HepG2 (cell line): ENCODE data around the gene SPIB. TPM values are rescaled to one million over a fixed set of nuclear protein-coding genes. Genes with fewer than 3 reads are reported as not detected.

Experiments
- ATAC-seq: fragments of 200-7000 bp; cut with Tn5 transposase; 3 replicates; pipeline ENCODE4 v1.9.1; 2020; ENCODE audit warnings: mild to moderate bottlenecking, moderate library complexity
- BruUV-seq: library from RNA; stranded (reverse); fragments of 400-500 nt; replicated peaks from 2 replicates; lab custom pipeline; 2021; lab: Mats Ljungman, UMichigan
- CTCF ChIA-PET: fragments of 300-600 bp; formaldehyde crosslinking; extraction: SDS; loops from one replicate; lab custom pipeline; 2021; ENCODE audit warnings: low total read pairs, inconsistent platforms, low intra/inter-chr PET ratio; lab: Yijun Ruan, JAX
- POLR2A ChIA-PET: fragments of 350-600 bp; sonication (Branson Sonifier 250); formaldehyde crosslinking; loops from one replicate; lab custom pipeline; 2020; ENCODE audit warnings: antibody characterized with exemption, inconsistent platforms; lab: Yijun Ruan, JAX
- DNase-seq: peaks from one replicate; pipeline ENCODE4 v3.0.0-alpha.2; 2015; ENCODE audit warnings: low spot score
- FAIRE-seq: peaks from 3 replicates; lab custom pipeline; 2011; peaks lifted over from hg19 to GRCh38; lab: Jason Lieb, UNC
- H2AFZ ChIP-seq: one replicate; pipeline ENCODE4 v1.6.1; 2011; ENCODE audit warnings: low read length, inconsistent platforms
- H3K27ac ChIP-seq: fragments of 300-600 bp; 3 replicates; pipeline ENCODE4 v1.8.0; 2011; ENCODE audit warnings: mixed run types, mild to moderate bottlenecking, mixed read lengths, low read length, inconsistent platforms; ENCODE audit not compliant: insufficient read depth; ENCODE audit errors: extremely low read length
- H3K27me3 ChIP-seq, 2 experiments: fragments of 200-600 bp in 1 of 2; 2 replicates in 1 of 2; 3 replicates in 1 of 2; pipeline versions ENCODE4 v1.6.0 to v1.8.0; 2011; ENCODE audit warnings: low read length in 2 of 2, mild to moderate bottlenecking in 2 of 2, moderate library complexity in 2 of 2, inconsistent platforms in 1 of 2; ENCODE audit not compliant: insufficient read depth in 2 of 2, control insufficient read depth in 1 of 2
- H3K36me3 ChIP-seq, 2 experiments: fragments of 200-600 bp in 1 of 2; replicated peaks in 1 of 2; 2 replicates in 1 of 2; 3 replicates in 1 of 2; pipeline versions ENCODE4 v1.5.1 to v1.8.0; 2011; ENCODE audit warnings: low read length in 2 of 2, inconsistent platforms in 1 of 2; ENCODE audit not compliant: insufficient read depth in 2 of 2, control insufficient read depth in 1 of 2
- H3K4me1 ChIP-seq: 2 replicates; pipeline ENCODE4 v1.5.1; 2012; ENCODE audit warnings: low read length, inconsistent platforms; ENCODE audit not compliant: insufficient read depth
- H3K4me2 ChIP-seq: 2 replicates; pipeline ENCODE4 v1.6.0; 2011; ENCODE audit warnings: low read depth, low read length, inconsistent platforms
- H3K4me3 ChIP-seq, 3 experiments: fragments of 200-600 bp in 1 of 3; sonication (generic), shearing (Covaris generic) in 1 of 3; replicated peaks in 1 of 3; 2 replicates each; pipeline ENCODE4 v1.5.1; 2011 to 2016; ENCODE audit warnings: low read length in 3 of 3, inconsistent platforms in 2 of 3, low read depth in 2 of 3, mild to moderate bottlenecking in 2 of 3, control low read depth in 1 of 3, mixed read lengths in 1 of 3; ENCODE audit not compliant: insufficient read depth in 1 of 3
- H3K79me2 ChIP-seq: one replicate; pipeline ENCODE4 v1.6.1; 2011; ENCODE audit warnings: low read length, inconsistent platforms; ENCODE audit not compliant: insufficient read depth
- H3K9ac ChIP-seq: 2 replicates; pipeline ENCODE4 v1.6.0; 2011; ENCODE audit warnings: mild to moderate bottlenecking, low read depth, low read length, inconsistent platforms; ENCODE audit not compliant: insufficient read depth
- H3K9me3 ChIP-seq: 2 replicates; pipeline ENCODE4 v1.5.1; 2012; ENCODE audit warnings: mild to moderate bottlenecking, low read length
- H4K20me1 ChIP-seq: 2 replicates; pipeline ENCODE4 v1.6.0; 2011; ENCODE audit warnings: inconsistent platforms, mild to moderate bottlenecking, low read length, moderate library complexity; ENCODE audit not compliant: insufficient read depth
- ATF7-NPFF ChIP-seq: sonication (generic); formaldehyde crosslinking; IDR thresholded peaks from 2 replicates; pipeline ENCODE4 v1.8.1; 2023; ENCODE audit warnings: mild to moderate bottlenecking, low read depth, missing genetic modification reagents, moderate library complexity
- CREB1 ChIP-seq, 2 experiments: fragments of 450-650 bp in 1 of 2; IDR thresholded peaks; 2 replicates each; pipeline ENCODE4 v1.6.1; 2016 to 2017; ENCODE audit warnings: control low read depth in 1 of 2, mild to moderate bottlenecking in 1 of 2, missing compliant biosample characterization in 1 of 2, missing genetic modification characterization in 1 of 2
- ISX ChIP-seq: sonication (generic); formaldehyde crosslinking; conservative IDR thresholded peaks from 2 replicates; pipeline ENCODE4 v1.5.0; 2020; ENCODE audit warnings: missing genetic modification reagents
- LCORL ChIP-seq, 2 experiments: fragments of 450-650 bp in 1 of 2; sonication (generic) in 1 of 2; formaldehyde crosslinking in 1 of 2; IDR thresholded peaks; 2 replicates each; pipeline versions ENCODE4 v1.5.0 to v1.6.1; 2017 to 2020; ENCODE audit warnings: antibody characterized with exemption in 1 of 2, missing genetic modification reagents in 1 of 2
- RBFOX2 ChIP-seq: fragments of 200-400 bp; formaldehyde crosslinking; IDR thresholded peaks from 2 replicates; pipeline ENCODE4 v1.6.1; 2017; ENCODE audit warnings: low read depth, mild to moderate bottlenecking, low read length
- ZBTB7B ChIP-seq: sonication (generic); formaldehyde crosslinking; IDR thresholded peaks from 2 replicates; pipeline ENCODE4 v1.4.0; 2020; ENCODE audit warnings: missing genetic modification reagents
- ZFP36 ChIP-seq: fragments of 150-350 bp; IDR thresholded peaks from 2 replicates; pipeline ENCODE4 v1.6.1; 2018; ENCODE audit warnings: borderline replicate concordance, low read length, low read depth; ENCODE audit not compliant: partially characterized antibody
- ZMAT3 ChIP-seq: sonication (generic); formaldehyde crosslinking; conservative IDR thresholded peaks from 2 replicates; pipeline ENCODE4 v1.7.0; 2021; ENCODE audit warnings: missing genetic modification reagents
- WGBS: methylation state at CpG from one replicate; pipeline ENCODE4 v1.1.6; 2017; ENCODE audit warnings: low lambda C conversion rate; 5-methylcytosine and 5-hydroxymethylcytosine counted together
- in situ Hi-C: cut with HindIII; loops from 2 replicates; pipeline ENCODE4 v1.10.0; 2017; ENCODE audit warnings: low pct_unique_long_range_greater_than_20kb; ENCODE audit not compliant: extremely low pct_ligation_motif_present
- intact Hi-C: fragments of 100-400 bp; cut with micrococcal nuclease; formaldehyde crosslinking; loops from one replicate; pipeline ENCODE4 v1.10.0; 2022; ENCODE audit not compliant: unreplicated experiment
- polyA plus RNA-seq, 8 experiments: library from polyadenylated mRNA; depleted of rRNA in 3 of 8; stranded (reverse) in 7 of 8; unstranded in 1 of 8; fragments of >200 nt; fragmentation: Illumina TruSeq in 4 of 8; extraction: Trizol in 4 of 8; gene quantifications; 2 replicates each; pipeline versions ENCODE4 v1.2.1 to v1.2.3, GENCODE V29; 2011 to 2016; ENCODE audit warnings: low read depth in 4 of 8, missing spikeins in 1 of 8, mixed read lengths in 1 of 8; ENCODE audit not compliant: insufficient read depth in 1 of 8
- total RNA-seq, 5 experiments: library from RNA; depleted of rRNA; stranded (reverse); fragments of >200 nt; fragmentation: Illumina TruSeq; extraction: Trizol; gene quantifications; 2 replicates each; pipeline ENCODE4 v1.2.3, GENCODE V29; 2016; ENCODE audit warnings: low read depth in 1 of 5
- TF ChIP-seq, protein P1 (sequence below): sonication (generic); formaldehyde crosslinking; IDR thresholded peaks from 2 replicates; pipeline ENCODE4 v1.4.0; 2020; ENCODE audit warnings: missing genetic modification reagents, borderline replicate concordance
- TF ChIP-seq, protein P2 (sequence below): sonication (generic); formaldehyde crosslinking; IDR thresholded peaks from 2 replicates; pipeline ENCODE4 v1.4.0; 2020; ENCODE audit warnings: low read depth, missing genetic modification reagents
- TF ChIP-seq, protein P3 (sequence below): sonication (generic); formaldehyde crosslinking; IDR thresholded peaks from 2 replicates; pipeline ENCODE4 v1.8.1; 2023; ENCODE audit warnings: missing genetic modification reagents, mild to moderate bottlenecking, borderline replicate concordance
- TF ChIP-seq, protein P4 (sequence below): sonication (generic); formaldehyde crosslinking; IDR thresholded peaks from 2 replicates; pipeline ENCODE4 v1.4.0; 2020; ENCODE audit warnings: missing genetic modification reagents
- TF ChIP-seq, protein P5 (sequence below): sonication (generic); IDR thresholded peaks from 2 replicates; pipeline ENCODE4 v1.6.1; 2016; ENCODE audit warnings: low read depth, borderline replicate concordance

Gene SPIB
- total and polyA plus RNA-seq, 2 of the 13 experiments (the other 11 are each of a cell fraction or from before 2014, with no cell fraction given), result 0.04 TPM; not detected in 1

DNA sequence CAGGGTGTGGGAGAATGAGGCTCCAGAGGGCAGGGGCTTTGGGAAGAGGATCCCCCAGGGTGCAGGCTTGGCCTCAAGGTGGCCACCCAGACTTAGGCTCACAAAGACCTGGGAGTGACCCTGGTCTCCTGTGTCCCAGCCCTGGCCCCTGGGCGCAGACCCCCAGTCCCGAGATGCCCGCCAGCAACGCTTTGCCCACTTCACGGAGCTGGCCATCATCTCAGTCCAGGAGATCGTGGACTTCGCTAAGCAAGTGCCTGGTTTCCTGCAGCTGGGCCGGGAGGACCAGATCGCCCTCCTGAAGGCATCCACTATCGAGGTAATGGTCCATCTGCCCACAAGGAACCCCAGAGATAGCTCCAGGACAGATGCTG lies 39.9 kb upstream of the SPIB start (continued):
- TF ChIP-seq, protein P1, sequence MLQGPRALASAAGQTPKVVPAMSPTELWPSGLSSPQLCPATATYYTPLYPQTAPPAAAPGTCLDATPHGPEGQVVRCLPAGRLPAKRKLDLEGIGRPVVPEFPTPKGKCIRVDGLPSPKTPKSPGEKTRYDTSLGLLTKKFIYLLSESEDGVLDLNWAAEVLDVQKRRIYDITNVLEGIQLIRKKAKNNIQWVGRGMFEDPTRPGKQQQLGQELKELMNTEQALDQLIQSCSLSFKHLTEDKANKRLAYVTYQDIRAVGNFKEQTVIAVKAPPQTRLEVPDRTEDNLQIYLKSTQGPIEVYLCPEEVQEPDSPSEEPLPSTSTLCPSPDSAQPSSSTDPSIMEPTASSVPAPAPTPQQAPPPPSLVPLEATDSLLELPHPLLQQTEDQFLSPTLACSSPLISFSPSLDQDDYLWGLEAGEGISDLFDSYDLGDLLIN (CRISPR knock-in tag), result no peak
- TF ChIP-seq ATF7-NPFF (CRISPR knock-in tag), result no peak
- no peak for TF ChIP-seq ZBTB7B (CRISPR knock-in tag)
- TF ChIP-seq, protein P2, sequence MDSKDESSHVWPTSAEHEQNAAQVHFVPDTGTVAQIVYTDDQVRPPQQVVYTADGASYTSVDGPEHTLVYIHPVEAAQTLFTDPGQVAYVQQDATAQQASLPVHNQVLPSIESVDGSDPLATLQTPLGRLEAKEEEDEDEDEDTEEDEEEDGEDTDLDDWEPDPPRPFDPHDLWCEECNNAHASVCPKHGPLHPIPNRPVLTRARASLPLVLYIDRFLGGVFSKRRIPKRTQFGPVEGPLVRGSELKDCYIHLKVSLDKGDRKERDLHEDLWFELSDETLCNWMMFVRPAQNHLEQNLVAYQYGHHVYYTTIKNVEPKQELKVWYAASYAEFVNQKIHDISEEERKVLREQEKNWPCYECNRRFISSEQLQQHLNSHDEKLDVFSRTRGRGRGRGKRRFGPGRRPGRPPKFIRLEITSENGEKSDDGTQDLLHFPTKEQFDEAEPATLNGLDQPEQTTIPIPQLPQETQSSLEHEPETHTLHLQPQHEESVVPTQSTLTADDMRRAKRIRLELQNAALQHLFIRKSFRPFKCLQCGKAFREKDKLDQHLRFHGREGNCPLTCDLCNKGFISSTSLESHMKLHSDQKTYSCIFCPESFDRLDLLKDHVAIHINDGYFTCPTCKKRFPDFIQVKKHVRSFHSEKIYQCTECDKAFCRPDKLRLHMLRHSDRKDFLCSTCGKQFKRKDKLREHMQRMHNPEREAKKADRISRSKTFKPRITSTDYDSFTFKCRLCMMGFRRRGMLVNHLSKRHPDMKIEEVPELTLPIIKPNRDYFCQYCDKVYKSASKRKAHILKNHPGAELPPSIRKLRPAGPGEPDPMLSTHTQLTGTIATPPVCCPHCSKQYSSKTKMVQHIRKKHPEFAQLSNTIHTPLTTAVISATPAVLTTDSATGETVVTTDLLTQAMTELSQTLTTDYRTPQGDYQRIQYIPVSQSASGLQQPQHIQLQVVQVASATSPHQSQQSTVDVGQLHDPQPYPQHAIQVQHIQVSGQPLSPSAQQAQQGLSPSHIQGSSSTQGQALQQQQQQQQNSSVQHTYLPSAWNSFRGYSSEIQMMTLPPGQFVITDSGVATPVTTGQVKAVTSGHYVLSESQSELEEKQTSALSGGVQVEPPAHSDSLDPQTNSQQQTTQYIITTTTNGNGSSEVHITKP (CRISPR knock-in tag), result no peak
- no peak for TF ChIP-seq LCORL (IDR thresholded peaks at IDR 0.05)
- TF ChIP-seq LCORL (CRISPR knock-in tag; IDR thresholded peaks at IDR 0.05), result no peak
- no peak for TF ChIP-seq CREB1 (IDR thresholded peaks at IDR 0.05)
- no peak for TF ChIP-seq CREB1 (CRISPR knock-in tag; IDR thresholded peaks at IDR 0.05)
- no peak for TF ChIP-seq ZFP36

DNA sequence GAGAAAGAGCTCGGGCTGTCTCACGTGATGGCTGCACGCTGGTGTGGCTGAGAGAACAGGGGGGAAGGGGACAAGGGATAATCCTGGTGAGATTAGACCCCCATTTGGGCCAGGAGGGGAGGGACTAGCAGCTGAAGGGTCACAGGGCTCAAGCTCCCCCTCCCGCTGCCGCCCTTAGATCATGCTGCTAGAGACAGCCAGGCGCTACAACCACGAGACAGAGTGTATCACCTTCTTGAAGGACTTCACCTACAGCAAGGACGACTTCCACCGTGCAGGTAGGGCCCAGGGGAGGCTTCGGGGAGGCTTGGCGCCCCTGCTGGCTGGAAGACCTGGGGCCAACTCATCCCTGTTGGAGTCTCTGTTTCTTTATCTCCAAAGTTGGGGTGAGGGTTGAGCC lies 39.1 kb upstream of the SPIB start:
- H3K4me3 ChIP-seq, result no peak overlapping the region
- H4K20me1 ChIP-seq, result no peaks in the 10 kb centered on the region
- ChIA-PET POLR2A (no interaction called here), CTCF (no interaction called here)
- BruUV-seq, result no TSS peak
- no peak overlapping the region for H2AFZ ChIP-seq
- FAIRE-seq (no peak), DNase-seq (no peak), ATAC-seq (no peak)
- no peaks in the 10 kb centered on the region; a peak in 1 of 5 replicates for H3K27me3 ChIP-seq
- H3K79me2 ChIP-seq, result peaks cover 2% of the 10 kb centered on the region
- H3K4me2 ChIP-seq, result no peak overlapping the region
- in situ Hi-C loops (loop anchor here (10.0 kb wide), 1 partner anchor 85 kb away; no protein-coding TSS in a partner anchor), intact Hi-C loops (no loop called here)
- H3K9me3 ChIP-seq, result no peaks in the 10 kb centered on the region
- no peak overlapping the region for H3K9ac ChIP-seq
- peaks cover 8% of the 10 kb centered on the region for H3K4me1 ChIP-seq
- peaks cover 18 to 33% of the 10 kb centered on the region in 2 experiments; a peak in 4 of 5 replicates for H3K36me3 ChIP-seq
- WGBS, result 96% methylated on average over 10 of the region's 11 CpGs
- H3K27ac ChIP-seq, result no peak overlapping the region
- TF ChIP-seq, protein P3, sequence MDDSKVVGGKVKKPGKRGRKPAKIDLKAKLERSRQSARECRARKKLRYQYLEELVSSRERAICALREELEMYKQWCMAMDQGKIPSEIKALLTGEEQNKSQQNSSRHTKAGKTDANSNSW (CRISPR knock-in tag), result no peak
- TF ChIP-seq ZMAT3 (CRISPR knock-in tag) (no peak), ISX (CRISPR knock-in tag) (no peak), RBFOX2 (no peak)
- TF ChIP-seq, protein P4, sequence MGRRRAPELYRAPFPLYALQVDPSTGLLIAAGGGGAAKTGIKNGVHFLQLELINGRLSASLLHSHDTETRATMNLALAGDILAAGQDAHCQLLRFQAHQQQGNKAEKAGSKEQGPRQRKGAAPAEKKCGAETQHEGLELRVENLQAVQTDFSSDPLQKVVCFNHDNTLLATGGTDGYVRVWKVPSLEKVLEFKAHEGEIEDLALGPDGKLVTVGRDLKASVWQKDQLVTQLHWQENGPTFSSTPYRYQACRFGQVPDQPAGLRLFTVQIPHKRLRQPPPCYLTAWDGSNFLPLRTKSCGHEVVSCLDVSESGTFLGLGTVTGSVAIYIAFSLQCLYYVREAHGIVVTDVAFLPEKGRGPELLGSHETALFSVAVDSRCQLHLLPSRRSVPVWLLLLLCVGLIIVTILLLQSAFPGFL (CRISPR knock-in tag), result no peak
- TF ChIP-seq, protein P5, sequence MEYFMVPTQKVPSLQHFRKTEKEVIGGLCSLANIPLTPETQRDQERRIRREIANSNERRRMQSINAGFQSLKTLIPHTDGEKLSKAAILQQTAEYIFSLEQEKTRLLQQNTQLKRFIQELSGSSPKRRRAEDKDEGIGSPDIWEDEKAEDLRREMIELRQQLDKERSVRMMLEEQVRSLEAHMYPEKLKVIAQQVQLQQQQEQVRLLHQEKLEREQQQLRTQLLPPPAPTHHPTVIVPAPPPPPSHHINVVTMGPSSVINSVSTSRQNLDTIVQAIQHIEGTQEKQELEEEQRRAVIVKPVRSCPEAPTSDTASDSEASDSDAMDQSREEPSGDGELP, result no peak
